Esophagus muscularis mucosa (tissue), 4 donors: Measurements from ENCODE around the gene GJC2. TPM values are rescaled to one million over a fixed set of nuclear protein-coding genes. Genes with fewer than 3 reads are reported as not detected.
A peak's percentile ranks its signal among the peaks of the same experiment; 100 is the strongest.

ENCODE experiments used
- DNase-seq: peaks from one replicate; pipeline ENCODE4 v3.0.0-alpha.2; 2017; ENCODE audit errors: extremely low spot score
- H3K27ac ChIP-seq, 4 donors: fragments of 200-600 bp; sonication (generic); replicated peaks in 1 of 4; 1 replicate in 3 of 4; 2 replicates in 1 of 4; pipeline ENCODE4 v1.5.1; 2016 to 2019; ENCODE audit warnings: mild to moderate bottlenecking in 1 of 4
- H3K27me3 ChIP-seq, 4 donors: fragments of 200-600 bp; sonication (generic); one replicate each; pipeline versions ENCODE4 v1.5.1 to v1.6.0; 2016 to 2019
- H3K36me3 ChIP-seq, 4 donors: fragments of 200-600 bp; sonication (generic); one replicate each; pipeline ENCODE4 v1.5.1; 2016 to 2019
- H3K4me1 ChIP-seq, 4 donors: fragments of 200-600 bp; sonication (generic); one replicate each; pipeline ENCODE4 v1.5.1; 2016 to 2019
- H3K4me3 ChIP-seq, 4 donors: fragments of 200-600 bp; sonication (generic); 1 replicate in 2 of 4; 2 replicates in 2 of 4; pipeline ENCODE4 v1.5.1; 2016 to 2019; ENCODE audit warnings: mild to moderate bottlenecking in 4 of 4, moderate library complexity in 1 of 4
- H3K9me3 ChIP-seq, 4 donors: fragments of 200-600 bp; sonication (generic); 1 replicate in 3 of 4; 2 replicates in 1 of 4; pipeline ENCODE4 v1.5.1; 2016 to 2019
- CTCF ChIP-seq, 3 experiments: fragments of 200-600 bp in 2 of 3; fragments of 450-650 bp in 1 of 3; sonication (generic) in 2 of 3; IDR thresholded peaks; one replicate each; pipeline ENCODE4 v1.5.1; 2017 to 2019; ENCODE audit warnings: antibody characterized with exemption in 3 of 3, mild to moderate bottlenecking in 2 of 3, moderate library complexity in 1 of 3
- EP300 ChIP-seq: sonication (generic); formaldehyde crosslinking; IDR thresholded peaks from one replicate; pipeline ENCODE4 v1.6.1; 2017; ENCODE audit warnings: antibody characterized with exemption
- POLR2A ChIP-seq: fragments of 450-650 bp; IDR thresholded peaks from one replicate; pipeline ENCODE4 v1.6.1; 2017; ENCODE audit warnings: antibody characterized with exemption, moderate library complexity, mild to moderate bottlenecking, low read depth
- POLR2AphosphoS5 ChIP-seq, 2 donors: sonication (generic); formaldehyde crosslinking; IDR thresholded peaks; one replicate each; pipeline ENCODE4 v1.6.1; 2017; ENCODE audit warnings: antibody characterized with exemption in 2 of 2
- WGBS: methylation state at CpG from one replicate; pipeline ENCODE4 v1.1.5; 2018; 5-methylcytosine and 5-hydroxymethylcytosine counted together
- intact Hi-C: fragments of 100-400 bp; cut with DNase I; formaldehyde crosslinking; loops from one replicate; pipeline ENCODE4 v1.15.1; 2023
- total RNA-seq, 4 donors: library from RNA; depleted of rRNA; stranded (reverse); fragments of >200 nt; gene quantifications; one replicate each; pipeline versions ENCODE4 v1.1.0 to v1.2.1, GENCODE V29; 2016

GJC2 gene
- total RNA-seq, 4 donors from 2014 or later = 6.0 to 11.3 (median 7.8) TPM

DNA sequence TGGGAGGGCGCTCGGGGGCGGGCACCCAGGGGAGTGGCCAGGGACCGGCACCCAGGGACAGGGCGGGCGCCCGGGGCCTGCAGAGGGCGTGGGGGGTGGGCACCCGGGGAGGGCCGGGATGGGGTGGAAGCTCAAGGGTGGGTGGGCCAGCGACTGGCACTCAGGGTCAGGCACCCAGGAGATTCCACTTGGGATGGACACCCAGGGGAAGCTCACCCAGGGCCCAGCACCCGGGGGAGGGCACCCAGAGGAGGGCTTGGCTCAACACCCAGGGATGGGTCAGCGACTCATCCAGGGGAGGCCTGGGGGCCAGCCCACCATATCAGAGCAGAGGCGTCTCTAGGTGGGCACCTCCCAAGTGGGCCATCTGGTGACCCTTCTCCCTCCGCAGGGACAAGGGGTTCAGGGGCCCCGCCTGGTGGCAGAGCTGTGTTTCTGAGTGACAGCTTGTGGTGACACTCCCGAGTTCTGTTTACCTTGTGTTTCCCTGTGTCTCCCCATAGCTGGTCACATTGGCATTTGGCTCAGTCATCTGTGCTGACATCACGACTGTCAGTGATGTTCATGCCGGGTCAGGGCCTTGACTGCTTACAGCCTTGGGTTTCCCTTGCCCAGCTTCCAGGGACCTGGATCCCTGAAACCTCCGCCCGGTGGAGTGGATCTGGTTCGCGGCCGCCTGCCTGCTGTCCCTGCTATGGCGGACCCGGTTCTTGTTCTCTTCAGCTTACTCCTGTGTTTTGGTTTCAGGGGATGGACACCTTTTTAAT lies 16.6 kb downstream of the GJC2 start:
- Histone ChIP-seq H3K4me1 (peaks cover 42 to 49% (median 45%) of the 10 kb centered on the region in 4 donors), H3K4me3 (peak overlapping the region; percentile 76 to 99 (median 88)), H3K27ac (peak overlapping the region; percentile 97 to 100 (median 100)), H3K36me3 (peaks cover 0 to 14% (median 4%) of the 10 kb centered on the region in 4 donors), H3K27me3 (peaks cover 0 to 22% (median 5%) of the 10 kb centered on the region in 4 donors), H3K9me3 (no peaks in the 10 kb centered on the region)
- intact Hi-C loops = loop anchor here (5.0 kb wide), 1 partner anchor 34 kb away; no protein-coding TSS in a partner anchor
- TF ChIP-seq EP300 = no peak
- no peak for TF ChIP-seq POLR2AphosphoS5 (IDR thresholded peaks at IDR 0.05)
- peak; percentile 21 to 35 (median 24) for TF ChIP-seq CTCF (IDR thresholded peaks at IDR 0.05)
- TF ChIP-seq POLR2A = peak; percentile 13
- WGBS = 26% methylated on average over 10 of the region's 26 CpGs
- peak; percentile 94 for DNase-seq

- H3K27ac ChIP-seq = no peak overlapping the region
- 79% methylated on average over 10 of the region's 12 CpGs for WGBS
- H3K4me3 ChIP-seq = no peak overlapping the region
- TF ChIP-seq POLR2AphosphoS5 (IDR thresholded peaks at IDR 0.05) = no peak
- TF ChIP-seq CTCF (IDR thresholded peaks at IDR 0.05) = no peak
- TF ChIP-seq POLR2A = no peak
- TF ChIP-seq EP300 = no peak
- H3K4me1 ChIP-seq = peaks cover 19 to 31% (median 26%) of the 10 kb centered on the region in 4 donors
- H3K9me3 ChIP-seq = no peaks in the 10 kb centered on the region
- no peak for DNase-seq
- H3K36me3 ChIP-seq = peaks cover 0 to 15% (median 4%) of the 10 kb centered on the region in 4 donors
- intact Hi-C loops = loop anchor here (5.0 kb wide), 1 partner anchor 36 kb away; no protein-coding TSS in a partner anchor
- H3K27me3 ChIP-seq = no peaks in the 10 kb centered on the region
Measured at GRCh38 chr1:228168563-228169270, 19.0 kb downstream of the GJC2 start.

GRCh38 chr1:228169345-228169744 lies 19.6 kb downstream of the GJC2 start:
- H3K27ac ChIP-seq = no peak overlapping the region
- no peak for DNase-seq
- no peak overlapping the region for H3K4me3 ChIP-seq
- intact Hi-C loops = loop anchor here (5.0 kb wide), 1 partner anchor 37 kb away; no protein-coding TSS in a partner anchor
- TF ChIP-seq POLR2AphosphoS5 (IDR thresholded peaks at IDR 0.05) (no peak), EP300 (no peak), CTCF (IDR thresholded peaks at IDR 0.05) (no peak), POLR2A (no peak)
- peaks cover 17 to 27% (median 22%) of the 10 kb centered on the region in 4 donors for H3K4me1 ChIP-seq
- no peaks in the 10 kb centered on the region for H3K27me3 ChIP-seq
- H3K36me3 ChIP-seq = peaks cover 0 to 15% (median 4%) of the 10 kb centered on the region in 4 donors
- WGBS = 83% methylated on average over 2 of the region's 2 CpGs
- no peaks in the 10 kb centered on the region for H3K9me3 ChIP-seq

DNA sequence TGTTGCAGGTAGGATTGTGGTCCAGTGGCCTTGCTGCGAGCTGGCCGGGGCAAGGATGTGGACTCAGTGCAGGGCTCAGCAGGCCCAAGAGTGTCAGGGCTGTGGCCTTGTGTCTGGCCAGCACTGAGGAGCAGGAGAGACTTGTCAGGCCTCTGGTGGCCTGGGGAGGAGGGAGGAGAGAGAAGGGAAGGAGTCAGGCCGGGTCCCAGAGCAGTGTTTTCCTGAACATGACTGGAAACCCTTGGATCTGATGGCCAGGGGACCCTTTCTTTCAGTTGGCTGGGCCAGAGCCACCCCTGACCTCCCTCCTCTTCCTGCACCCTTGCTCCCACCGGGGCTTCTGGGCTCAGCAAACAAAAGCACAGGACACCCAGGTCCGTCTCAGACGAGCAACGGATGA lies 20.9 kb downstream of the GJC2 start:
- Histone ChIP-seq H3K27me3 (no peaks in the 10 kb centered on the region), H3K9me3 (no peaks in the 10 kb centered on the region), H3K27ac (no peak overlapping the region), H3K4me1 (peaks cover 8 to 25% (median 16%) of the 10 kb centered on the region in 4 donors), H3K4me3 (no peak overlapping the region), H3K36me3 (peaks cover 4 to 26% (median 15%) of the 10 kb centered on the region in 4 donors)
- TF ChIP-seq POLR2A = no peak
- no peak for TF ChIP-seq EP300
- TF ChIP-seq POLR2AphosphoS5 (IDR thresholded peaks at IDR 0.05) = no peak
- TF ChIP-seq CTCF (IDR thresholded peaks at IDR 0.05) = no peak
- DNase-seq = no peak
- intact Hi-C loops = no loop called here
- WGBS = 81% methylated on average over 3 of the region's 7 CpGs
